Common myeloid progenitor, CD34-positive (primary cell): ENCODE results near the gene UPK2.

Source experiments
- CTCF ChIA-PET: fragments of 350-600 bp; sonication (Branson Sonifier 250); formaldehyde crosslinking; loops from one replicate; lab custom pipeline; 2021; ENCODE audit warnings: antibody characterized with exemption; lab: Charles Lee
- POLR2A ChIA-PET: fragments of 350-600 bp; sonication (Branson Sonifier 250); formaldehyde crosslinking; loops from one replicate; lab custom pipeline; 2021; ENCODE audit warnings: antibody characterized with exemption; lab: Charles Lee
- DNase-seq, 3 donors: peaks; one replicate each; pipeline versions ENCODE4 v3.0.0 to v3.0.0-alpha.2; 2013
- H3K27ac ChIP-seq, 2 experiments: 1 replicate in 1 of 2; 2 replicates in 1 of 2; pipeline ENCODE4 v1.7.0; 2013; ENCODE audit warnings: inconsistent platforms in 2 of 2, low read length in 2 of 2, mild to moderate bottlenecking in 2 of 2, low read depth in 1 of 2, moderate library complexity in 1 of 2; ENCODE audit not compliant: severe bottlenecking in 2 of 2, insufficient read depth in 1 of 2, poor library complexity in 1 of 2
- H3K27me3 ChIP-seq, 5 experiments: replicated peaks in 2 of 5; 1 replicate in 3 of 5; 2 replicates in 2 of 5; pipeline versions ENCODE4 v1.6.1 to v1.7.0; 2013; ENCODE audit warnings: low read length in 4 of 5, mild to moderate bottlenecking in 2 of 5, moderate library complexity in 2 of 5, inconsistent platforms in 1 of 5; ENCODE audit not compliant: insufficient read depth in 5 of 5, control insufficient read depth in 4 of 5
- H3K36me3 ChIP-seq, 4 experiments: 1 replicate in 2 of 4; 2 replicates in 2 of 4; pipeline versions ENCODE4 v1.6.1 to v1.7.0; 2013; ENCODE audit warnings: low read length in 3 of 4, control low read depth in 1 of 4, mild to moderate bottlenecking in 1 of 4; ENCODE audit not compliant: control insufficient read depth in 4 of 4, insufficient read depth in 4 of 4
- H3K4me1 ChIP-seq, 4 experiments: 1 replicate in 3 of 4; 2 replicates in 1 of 4; pipeline versions ENCODE4 v1.6.1 to v1.7.1; 2013; ENCODE audit warnings: low read length in 3 of 4, mild to moderate bottlenecking in 3 of 4, control low read depth in 1 of 4, inconsistent platforms in 1 of 4, moderate library complexity in 1 of 4; ENCODE audit not compliant: control insufficient read depth in 4 of 4, insufficient read depth in 4 of 4; ENCODE audit errors: control extremely low read depth in 1 of 4
- H3K4me3 ChIP-seq, 7 experiments: 1 replicate in 4 of 7; 2 replicates in 3 of 7; pipeline versions ENCODE4 v1.5.1 to v1.7.0; 2013; ENCODE audit warnings: mild to moderate bottlenecking in 7 of 7, low read length in 6 of 7, moderate library complexity in 6 of 7, inconsistent platforms in 2 of 7, low read depth in 2 of 7, control low read depth in 1 of 7; ENCODE audit not compliant: insufficient read depth in 4 of 7, control insufficient read depth in 1 of 7; ENCODE audit errors: extremely low read depth in 1 of 7
- H3K9me3 ChIP-seq, 5 experiments: 1 replicate in 4 of 5; 2 replicates in 1 of 5; pipeline versions ENCODE4 v1.6.1 to v1.7.1; 2013; ENCODE audit warnings: low read length in 4 of 5, mild to moderate bottlenecking in 2 of 5, inconsistent platforms in 1 of 5, low read depth in 1 of 5, moderate library complexity in 1 of 5; ENCODE audit not compliant: control insufficient read depth in 4 of 5, insufficient read depth in 2 of 5; ENCODE audit errors: control extremely low read depth in 1 of 5
- WGBS: methylation state at CpG from one replicate; pipeline ENCODE4 v1.1.5; 2013; ENCODE audit not compliant: insufficient coverage; 5-methylcytosine and 5-hydroxymethylcytosine counted together

Gene UPK2

GRCh38 chr11:118998822-118999221 lies 42.7 kb downstream of the UPK2 start:
- DNase-seq, result no peak
- WGBS, result no CpG with 5 or more reads among the region's 6 CpGs
- peaks cover 4 to 23% (median 21%) of the 10 kb centered on the region in 4 experiments for H3K4me1 ChIP-seq
- peaks cover 0 to 24% (median 11%) of the 10 kb centered on the region in 4 experiments for H3K36me3 ChIP-seq
- H3K27ac ChIP-seq, result peak overlapping the region in 1 of 2 experiments; percentile 71
- no peaks in the 10 kb centered on the region for H3K9me3 ChIP-seq
- POLR2A ChIA-PET, result no interaction called here
- H3K27me3 ChIP-seq, result no peaks in the 10 kb centered on the region
- peak overlapping the region in 3 of 7 experiments; percentile 77 to 85 (median 83) for H3K4me3 ChIP-seq
- CTCF ChIA-PET, result interaction anchor here (1.0 to 2.4 kb wide), 2 partner anchors 10 to 21 kb away, joined by 3 to 9 read pairs; no protein-coding TSS in a partner anchor

GRCh38 chr11:119000906-119001305 lies 44.8 kb downstream of the UPK2 start:
- peaks cover 4 to 23% (median 21%) of the 10 kb centered on the region in 4 experiments for H3K4me1 ChIP-seq
- H3K27ac ChIP-seq, result no peak overlapping the region
- ChIA-PET POLR2A (no interaction called here), CTCF (interaction anchor here (1.4 kb wide), 1 partner anchor 15 kb away, joined by 3 read pairs; no protein-coding TSS in a partner anchor)
- no peaks in the 10 kb centered on the region for H3K9me3 ChIP-seq
- no peaks in the 10 kb centered on the region for H3K27me3 ChIP-seq
- WGBS, result no CpG with 5 or more reads among the region's 1 CpG
- no peak for DNase-seq
- peaks cover 0 to 35% (median 19%) of the 10 kb centered on the region in 4 experiments for H3K36me3 ChIP-seq
- H3K4me3 ChIP-seq, result no peak overlapping the region

- DNase-seq, result no peak
- Histone ChIP-seq H3K36me3 (peaks cover 2 to 50% (median 27%) of the 10 kb centered on the region in 4 experiments), H3K9me3 (no peaks in the 10 kb centered on the region), H3K4me3 (no peak overlapping the region), H3K27ac (no peak overlapping the region), H3K27me3 (no peaks in the 10 kb centered on the region), H3K4me1 (no peaks in the 10 kb centered on the region)
- WGBS, result 100% methylated on average over 1 of the region's 4 CpGs
- ChIA-PET CTCF (no interaction called here), POLR2A (no interaction called here)
Observed at GRCh38 chr11:119006656-119007055, 50.6 kb downstream of the UPK2 start.
